HPDE6-E6E7 (cell line): ENCODE results near the gene ARL15.

Source experiments
- DNase-seq: peaks from one replicate; pipeline ENCODE4 v3.0.0; 2011; ENCODE audit warnings: missing footprints; ENCODE audit errors: extremely low spot score

ARL15 gene

DNA sequence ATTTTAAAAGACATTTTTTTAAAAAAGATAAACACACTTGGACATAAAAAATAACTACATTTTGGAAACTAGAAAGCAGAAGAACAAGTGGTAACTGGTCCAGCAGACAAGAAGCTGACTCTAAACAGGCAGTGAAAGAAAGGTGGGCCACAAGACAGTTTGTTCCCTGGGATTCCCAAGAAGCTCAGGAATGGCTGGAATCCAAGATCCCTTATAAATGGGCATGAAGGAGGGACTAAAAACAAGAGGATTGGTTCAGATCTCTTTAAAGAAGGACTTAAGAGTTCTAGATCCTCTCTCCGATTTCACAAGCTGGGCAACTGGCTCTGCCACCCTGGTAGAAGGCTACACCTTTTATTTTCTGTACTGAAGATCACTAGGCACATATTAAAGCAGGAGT is 102.8 kb downstream of the ARL15 start:
- no peak for DNase-seq

GRCh38 chr5:54206580-54207229 is 103.7 kb downstream of the ARL15 start:
- no peak for DNase-seq

DNA sequence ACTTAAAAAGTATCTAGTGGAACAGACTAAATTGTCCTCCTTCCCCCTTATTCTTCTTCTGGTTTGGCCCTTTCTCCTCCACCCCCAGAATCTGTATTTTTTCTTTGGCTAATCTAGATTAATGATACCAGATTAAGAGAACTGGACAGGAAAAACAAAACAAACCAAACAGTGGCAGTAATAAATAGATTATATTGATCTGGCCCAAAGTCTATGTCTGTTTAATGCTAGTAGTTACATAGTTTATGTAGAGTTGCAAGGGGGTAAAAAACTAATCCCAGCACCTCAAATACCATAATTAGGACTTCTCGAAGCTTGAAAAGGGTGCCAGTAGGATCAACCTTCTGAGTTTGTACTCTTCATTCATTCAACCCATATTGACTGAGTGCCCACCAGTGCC is 104.5 kb downstream of the ARL15 start:
- no peak for DNase-seq

DNA sequence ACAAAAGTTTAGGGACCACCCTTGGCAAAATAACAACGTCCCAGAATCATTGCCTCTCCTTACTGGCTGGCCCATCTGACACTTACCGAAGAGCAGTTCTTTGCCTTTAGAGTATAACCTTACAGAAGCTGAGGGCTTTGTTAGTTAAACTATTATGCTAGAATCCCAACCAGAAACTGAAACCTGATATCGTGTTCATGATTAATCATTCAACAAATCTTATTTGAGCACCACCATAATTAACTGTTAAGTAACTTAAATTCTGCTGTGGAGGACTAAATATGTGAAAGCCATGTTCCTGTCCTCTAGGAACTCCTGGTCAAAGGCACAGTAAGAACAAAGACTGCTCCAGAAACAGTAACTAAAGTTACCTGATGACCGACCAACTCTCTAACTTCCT is 104.9 kb downstream of the ARL15 start:
- DNase-seq: no peak

DNA sequence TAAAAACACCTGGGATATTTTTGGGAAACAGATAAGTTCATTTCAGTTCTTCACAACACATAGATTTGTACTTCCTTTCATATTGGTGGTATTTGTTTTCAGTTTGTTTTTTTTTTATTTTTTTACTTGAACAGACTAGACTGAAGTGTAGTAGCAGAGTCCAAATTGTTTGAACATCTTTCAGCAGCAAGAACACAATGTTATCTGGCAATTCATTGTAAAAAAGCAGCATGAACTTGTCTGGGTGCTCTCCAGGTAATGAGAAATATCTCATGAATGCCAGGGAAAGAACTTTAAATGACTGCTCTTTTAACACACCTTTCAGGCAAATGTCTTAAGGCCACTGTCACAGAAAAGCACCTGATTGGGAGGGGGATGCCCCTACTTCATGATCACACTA is 113.4 kb downstream of the ARL15 start:
- no peak for DNase-seq

DNA sequence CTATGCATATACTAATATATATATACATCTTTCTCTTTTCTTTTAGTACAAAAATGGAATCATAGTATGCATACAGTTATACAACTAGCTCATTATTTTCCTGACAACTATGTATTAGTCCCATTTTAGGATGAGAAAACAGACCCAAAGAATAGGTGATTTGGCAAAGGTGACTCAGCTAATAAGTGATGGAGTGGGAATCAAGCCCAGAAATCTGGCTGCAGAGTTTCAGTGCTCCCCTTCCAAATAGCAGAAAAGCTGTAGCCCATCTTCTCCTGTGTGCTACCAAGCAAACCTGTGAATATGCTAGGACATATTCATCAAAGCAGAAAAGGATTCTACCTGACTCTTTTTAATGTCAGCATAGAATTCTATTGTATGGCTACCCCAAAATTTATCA is 114.7 kb downstream of the ARL15 start:
- no peak for DNase-seq

DNA sequence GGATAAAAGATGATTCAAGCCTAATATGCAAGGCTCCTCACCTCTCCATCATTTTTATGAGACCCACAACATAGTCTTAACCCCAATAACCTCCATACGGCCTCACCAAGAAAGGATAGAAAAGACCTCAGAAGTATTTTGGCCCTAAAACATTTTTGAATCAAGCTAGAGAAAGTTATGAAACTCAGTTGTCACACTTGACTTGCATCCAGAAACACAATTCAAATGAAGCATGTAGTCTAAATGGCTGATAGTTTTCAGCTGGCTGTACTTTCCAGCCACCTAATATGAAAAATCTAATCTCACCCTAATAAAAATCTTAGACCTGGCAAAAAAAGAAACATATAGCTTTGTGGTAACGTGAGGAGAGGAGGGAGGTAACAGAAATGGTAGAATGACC is 116.1 kb downstream of the ARL15 start:
- no peak for DNase-seq

DNA sequence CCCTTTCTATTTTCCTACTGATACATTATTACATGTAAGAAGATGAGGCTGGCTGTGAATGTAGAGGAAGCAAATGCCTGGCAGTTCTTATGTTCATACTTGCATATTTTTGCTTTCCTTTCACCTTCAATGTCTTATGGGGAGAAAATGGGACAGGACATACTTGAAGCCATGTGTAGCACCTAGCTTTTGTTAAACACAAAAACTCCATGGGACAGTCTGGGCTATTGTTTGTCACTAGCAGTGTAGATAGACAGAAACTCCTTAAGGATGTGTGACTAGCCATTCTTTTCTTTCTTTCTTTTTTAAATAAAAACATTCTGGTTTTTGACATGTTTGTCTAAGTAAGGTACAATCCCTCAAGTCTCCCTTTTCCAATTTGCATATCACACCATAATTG is 122.7 kb downstream of the ARL15 start:
- DNase-seq: no peak

DNA sequence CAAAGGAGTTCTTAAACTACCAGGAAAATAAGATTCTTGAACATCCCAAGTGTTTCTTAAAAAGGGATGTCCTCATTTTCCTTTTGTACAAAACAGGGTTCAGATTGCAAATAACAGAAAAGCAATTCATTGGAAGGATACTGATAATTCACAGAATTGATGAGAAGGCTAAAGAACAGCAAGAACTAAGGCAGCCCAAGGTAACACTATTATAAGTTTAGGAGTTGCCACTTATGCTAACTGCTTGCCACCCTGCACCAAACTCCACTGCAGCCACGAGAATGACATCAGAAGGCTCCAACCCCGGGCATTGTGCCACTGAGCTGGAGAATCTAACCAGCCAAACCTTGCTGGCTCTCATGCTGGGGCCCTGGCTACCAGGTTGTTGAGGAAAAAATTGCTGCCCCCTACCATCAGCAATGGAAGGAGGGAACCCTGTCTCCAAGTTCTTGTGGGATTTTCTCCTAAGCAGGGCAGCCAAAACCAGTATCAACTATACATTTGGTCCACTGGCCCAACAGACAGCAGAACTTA is 123.4 kb downstream of the ARL15 start:
- DNase-seq: no peak

DNA sequence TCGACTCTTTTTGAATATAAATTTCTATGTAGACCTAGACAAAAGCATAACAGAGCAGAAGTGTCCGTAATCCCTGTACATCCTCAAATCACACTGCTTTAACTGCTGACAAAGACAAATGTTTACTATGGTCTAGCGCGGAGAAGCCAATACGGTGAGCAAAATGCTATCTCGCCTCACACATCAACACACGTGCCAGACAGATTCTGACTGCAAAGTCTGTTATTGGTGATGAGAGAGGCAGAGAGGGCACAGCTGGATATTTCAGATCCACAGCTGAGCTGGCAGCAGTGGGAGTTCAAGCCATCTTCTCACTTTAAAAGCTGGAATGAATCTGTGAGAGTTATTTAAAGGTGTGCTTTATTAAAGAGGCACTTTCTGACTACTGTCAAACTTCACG is 124.3 kb downstream of the ARL15 start:
- DNase-seq: no peak

GRCh38 chr5:54184806-54185205 is 125.6 kb downstream of the ARL15 start:
- no peak for DNase-seq

DNA sequence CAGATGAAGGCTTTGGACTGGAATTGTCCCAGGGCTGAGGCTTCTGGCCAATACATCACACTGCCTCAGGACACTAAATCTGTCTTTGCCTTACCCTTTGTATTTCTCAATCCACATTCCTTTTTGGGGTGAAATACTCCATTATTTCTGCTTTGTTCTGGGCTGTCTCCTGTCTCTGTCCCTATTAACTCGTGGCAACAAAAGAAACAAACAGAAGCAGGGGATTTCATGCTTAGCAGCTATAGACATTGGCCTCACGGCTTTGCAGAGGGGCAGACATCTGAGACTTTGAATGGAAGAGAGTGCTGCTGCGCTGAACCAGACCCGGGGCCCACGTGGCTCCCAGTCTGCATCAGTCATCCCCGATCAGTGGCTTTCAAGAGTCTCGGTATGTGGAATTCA is 129.7 kb downstream of the ARL15 start:
- DNase-seq: no peak

GRCh38 chr5:54178991-54179390 is 131.4 kb downstream of the ARL15 start:
- DNase-seq: no peak

- DNase-seq: no peak
These were observed 132.2 kb downstream of the ARL15 start for GRCh38 chr5:54178207-54178606.

- no peak for DNase-seq
These were observed 133.3 kb downstream of the ARL15 start for GRCh38 chr5:54177058-54177457.

DNA sequence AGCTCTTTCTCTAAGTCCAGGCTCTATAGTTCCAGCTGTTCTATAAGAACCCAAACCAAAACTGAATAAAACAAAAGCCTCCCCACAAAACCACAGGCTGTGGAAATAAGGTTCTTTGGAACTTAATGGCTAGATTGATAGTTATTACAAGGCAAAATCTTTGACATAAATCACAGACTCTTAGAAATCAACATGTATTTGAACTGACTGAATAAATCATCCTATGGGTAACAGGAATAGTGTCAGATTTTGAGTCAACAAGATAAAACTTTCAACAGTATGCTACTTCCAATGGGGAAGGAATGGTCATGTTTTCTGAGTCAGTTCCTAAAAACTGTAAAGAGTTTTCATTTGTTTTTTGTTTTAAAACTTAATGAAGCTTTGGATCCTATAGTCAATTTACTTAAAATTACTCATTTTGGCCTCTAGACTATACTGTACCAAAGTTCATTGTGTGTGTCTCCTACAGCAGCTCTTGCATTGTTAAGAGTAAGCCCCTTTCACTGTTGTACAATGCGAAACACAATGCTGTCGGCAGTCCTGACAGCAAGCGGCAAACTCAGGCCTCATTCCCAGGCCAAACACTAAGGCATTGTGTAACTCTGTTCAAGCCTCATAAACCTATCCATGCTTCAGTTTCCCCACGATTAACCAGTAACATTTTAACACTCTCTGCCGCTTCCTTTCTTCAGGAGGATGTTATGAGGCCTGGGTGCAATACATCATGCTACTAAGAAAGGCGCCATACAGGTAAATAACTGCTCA is 134.1 kb downstream of the ARL15 start:
- DNase-seq: no peak

GRCh38 chr5:54173251-54173650 is 137.1 kb downstream of the ARL15 start:
- DNase-seq: no peak

- no peak for DNase-seq
These were observed 138.6 kb downstream of the ARL15 start for GRCh38 chr5:54171645-54172384.

DNA sequence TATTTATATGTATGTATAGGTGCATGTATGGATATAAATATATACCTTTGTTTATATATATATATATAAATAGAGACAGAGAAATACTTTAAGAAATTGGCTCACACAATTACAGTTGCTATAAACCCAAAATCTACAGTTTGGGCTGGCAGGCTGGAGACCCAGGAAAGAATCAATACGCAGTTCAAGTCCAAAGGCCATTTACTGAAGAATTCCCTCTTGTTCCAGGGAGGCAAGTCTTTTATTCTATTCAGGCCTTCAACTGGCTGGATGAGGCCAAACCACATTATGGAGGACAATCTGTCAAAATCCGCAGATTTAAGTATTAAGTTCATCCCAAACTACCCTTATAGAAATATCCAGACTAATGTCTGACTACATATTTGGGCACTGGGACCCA is 144.7 kb downstream of the ARL15 start:
- no peak for DNase-seq

- no peak for DNase-seq
These were observed 148.2 kb downstream of the ARL15 start for GRCh38 chr5:54162184-54162583.

GRCh38 chr5:54160329-54160728 is 150.0 kb downstream of the ARL15 start:
- no peak for DNase-seq

- DNase-seq: no peak
These were observed 150.5 kb downstream of the ARL15 start for GRCh38 chr5:54159893-54160195.
